ENCODE measurements around the gene ITPRIPL2.

GRCh38 chr16:19084879-19085278 lies 28.9 kb upstream of the ITPRIPL2 start:
- TF ChIP-seq, protein P1, sequence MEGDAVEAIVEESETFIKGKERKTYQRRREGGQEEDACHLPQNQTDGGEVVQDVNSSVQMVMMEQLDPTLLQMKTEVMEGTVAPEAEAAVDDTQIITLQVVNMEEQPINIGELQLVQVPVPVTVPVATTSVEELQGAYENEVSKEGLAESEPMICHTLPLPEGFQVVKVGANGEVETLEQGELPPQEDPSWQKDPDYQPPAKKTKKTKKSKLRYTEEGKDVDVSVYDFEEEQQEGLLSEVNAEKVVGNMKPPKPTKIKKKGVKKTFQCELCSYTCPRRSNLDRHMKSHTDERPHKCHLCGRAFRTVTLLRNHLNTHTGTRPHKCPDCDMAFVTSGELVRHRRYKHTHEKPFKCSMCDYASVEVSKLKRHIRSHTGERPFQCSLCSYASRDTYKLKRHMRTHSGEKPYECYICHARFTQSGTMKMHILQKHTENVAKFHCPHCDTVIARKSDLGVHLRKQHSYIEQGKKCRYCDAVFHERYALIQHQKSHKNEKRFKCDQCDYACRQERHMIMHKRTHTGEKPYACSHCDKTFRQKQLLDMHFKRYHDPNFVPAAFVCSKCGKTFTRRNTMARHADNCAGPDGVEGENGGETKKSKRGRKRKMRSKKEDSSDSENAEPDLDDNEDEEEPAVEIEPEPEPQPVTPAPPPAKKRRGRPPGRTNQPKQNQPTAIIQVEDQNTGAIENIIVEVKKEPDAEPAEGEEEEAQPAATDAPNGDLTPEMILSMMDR (IDR thresholded peaks at IDR 0.05), result no peak
- TF ChIP-seq EP300 (IDR thresholded peaks at IDR 0.05; ENCODE audit: low read depth), result no peak
- TF ChIP-seq POLR2A (IDR thresholded peaks at IDR 0.05), result no peak

All from transverse colon (tissue), 3 donors.